Fibroblast of lung (primary cell): ENCODE measurements around the gene LINC00237.

Experiments
- EZH2 ChIP-seq: IDR thresholded peaks from 2 replicates; pipeline ENCODE4 v1.5.1; 2012; ENCODE audit warnings: low read length, control low read depth, mild to moderate bottlenecking; ENCODE audit errors: missing control alignments
- TF ChIP-seq, protein P1 (sequence below), 2 donors: IDR thresholded peaks in 1 of 2; conservative IDR thresholded peaks in 1 of 2; 1 replicate in 1 of 2; 2 replicates in 1 of 2; pipeline ENCODE4 v1.5.1; 2011 to 2012; ENCODE audit warnings: low read length in 2 of 2, control low read depth in 1 of 2, inconsistent platforms in 1 of 2, low read depth in 1 of 2, mild to moderate bottlenecking in 1 of 2

DNA sequence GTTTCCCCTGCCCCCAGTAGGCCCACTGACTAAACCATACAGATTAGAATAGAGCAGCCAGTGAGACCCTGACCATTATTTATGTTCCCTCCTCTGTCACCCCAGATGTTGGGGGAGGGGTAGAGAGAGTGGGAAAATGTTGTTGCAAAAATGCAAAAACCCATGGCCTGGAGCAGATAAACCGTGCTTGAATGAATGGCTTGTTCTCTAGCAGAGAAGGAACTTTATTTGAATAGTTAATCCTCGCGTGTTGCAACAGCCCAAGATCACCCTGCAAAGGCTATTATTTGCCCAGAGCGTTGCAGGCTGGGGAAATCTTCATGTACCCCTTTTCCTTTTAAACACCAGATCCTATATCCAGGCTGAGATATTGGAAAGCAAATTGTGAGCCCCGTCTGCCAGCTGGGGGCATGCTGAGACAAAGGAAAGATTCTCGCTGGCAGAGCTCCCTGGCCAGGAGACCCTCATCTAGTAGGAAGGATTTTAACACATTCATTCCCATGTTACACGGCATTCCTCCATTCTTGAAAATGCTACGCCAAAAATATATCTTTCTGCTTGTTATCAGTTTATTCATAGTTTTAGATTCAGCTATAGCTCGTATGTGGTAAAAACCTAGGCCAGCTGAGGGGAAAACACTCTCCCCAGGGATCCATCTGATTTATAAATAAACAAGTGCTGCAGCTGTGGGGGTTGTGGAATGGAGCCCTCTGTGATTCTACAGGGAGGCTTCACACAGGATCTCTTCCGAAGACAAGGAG, 53.0 kb downstream of the LINC00237 start:
- no peak for TF ChIP-seq EZH2
- TF ChIP-seq, protein P1, sequence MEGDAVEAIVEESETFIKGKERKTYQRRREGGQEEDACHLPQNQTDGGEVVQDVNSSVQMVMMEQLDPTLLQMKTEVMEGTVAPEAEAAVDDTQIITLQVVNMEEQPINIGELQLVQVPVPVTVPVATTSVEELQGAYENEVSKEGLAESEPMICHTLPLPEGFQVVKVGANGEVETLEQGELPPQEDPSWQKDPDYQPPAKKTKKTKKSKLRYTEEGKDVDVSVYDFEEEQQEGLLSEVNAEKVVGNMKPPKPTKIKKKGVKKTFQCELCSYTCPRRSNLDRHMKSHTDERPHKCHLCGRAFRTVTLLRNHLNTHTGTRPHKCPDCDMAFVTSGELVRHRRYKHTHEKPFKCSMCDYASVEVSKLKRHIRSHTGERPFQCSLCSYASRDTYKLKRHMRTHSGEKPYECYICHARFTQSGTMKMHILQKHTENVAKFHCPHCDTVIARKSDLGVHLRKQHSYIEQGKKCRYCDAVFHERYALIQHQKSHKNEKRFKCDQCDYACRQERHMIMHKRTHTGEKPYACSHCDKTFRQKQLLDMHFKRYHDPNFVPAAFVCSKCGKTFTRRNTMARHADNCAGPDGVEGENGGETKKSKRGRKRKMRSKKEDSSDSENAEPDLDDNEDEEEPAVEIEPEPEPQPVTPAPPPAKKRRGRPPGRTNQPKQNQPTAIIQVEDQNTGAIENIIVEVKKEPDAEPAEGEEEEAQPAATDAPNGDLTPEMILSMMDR (conservative IDR thresholded peaks at IDR 0.05 in 1 of 2, IDR thresholded peaks at IDR 0.05 in 1 of 2; ENCODE audit: low read depth in 1 of 2, low read length in 2 of 2): no peak
